Duodenal mucosa (tissue), 2 donors: ENCODE data around the gene SLC3A2.
"Not testable (repeated sequence)": the region's sequence is repeated elsewhere in the genome, so short reads cannot be mapped to it uniquely, and the experiment has no call there.

Source experiments
- H3K27ac ChIP-seq: one replicate; pipeline ENCODE4 v1.7.0; 2013; ENCODE audit warnings: low read depth, low read length
- H3K27me3 ChIP-seq, 2 donors: one replicate each; pipeline ENCODE4 v1.7.0; 2013; ENCODE audit warnings: low read length in 2 of 2, control low read depth in 1 of 2; ENCODE audit not compliant: insufficient read depth in 2 of 2, control insufficient read depth in 1 of 2
- H3K36me3 ChIP-seq, 2 donors: one replicate each; pipeline ENCODE4 v1.7.0; 2013; ENCODE audit warnings: low read length in 2 of 2, control low read depth in 1 of 2; ENCODE audit not compliant: insufficient read depth in 2 of 2, control insufficient read depth in 1 of 2
- H3K4me1 ChIP-seq, 2 donors: one replicate each; pipeline ENCODE4 v1.7.0; 2013; ENCODE audit warnings: low read length in 2 of 2, control low read depth in 1 of 2; ENCODE audit not compliant: insufficient read depth in 2 of 2, control insufficient read depth in 1 of 2
- H3K4me3 ChIP-seq, 2 donors: one replicate each; pipeline ENCODE4 v1.7.0; 2013; ENCODE audit warnings: low read length in 2 of 2, low read depth in 1 of 2
- H3K9ac ChIP-seq, 2 donors: one replicate each; pipeline ENCODE4 v1.7.0; 2013; ENCODE audit warnings: low read length in 2 of 2, low read depth in 1 of 2
- H3K9me3 ChIP-seq, 2 donors: one replicate each; pipeline ENCODE4 v1.7.0; 2013; ENCODE audit warnings: low read length in 2 of 2, control low read depth in 1 of 2; ENCODE audit not compliant: control insufficient read depth in 1 of 2

SLC3A2 gene

GRCh38 chr11:62930666-62931065 lies 50.0 kb downstream of the SLC3A2 start:
- Histone ChIP-seq H3K27ac (no peak overlapping the region), H3K27me3 (peaks cover 21 to 34% of the 10 kb centered on the region in 2 donors), H3K9ac (no peak overlapping the region), H3K4me3 (no peak overlapping the region), H3K9me3 (no peaks in the 10 kb centered on the region), H3K36me3 (no peaks in the 10 kb centered on the region), H3K4me1 (peaks cover 12 to 20% of the 10 kb centered on the region in 2 donors)

- Histone ChIP-seq H3K4me1 (peaks cover 1 to 10% of the 10 kb centered on the region in 2 donors), H3K4me3 (no peak overlapping the region), H3K27ac (no peak overlapping the region), H3K9me3 (no peaks in the 10 kb centered on the region), H3K27me3 (peaks cover 11 to 23% of the 10 kb centered on the region in 2 donors), H3K9ac (no peak overlapping the region), H3K36me3 (no peaks in the 10 kb centered on the region)
Observed at GRCh38 chr11:62931499-62932278, 51.0 kb downstream of the SLC3A2 start.

GRCh38 chr11:62933285-62933684 lies 52.6 kb downstream of the SLC3A2 start:
- Histone ChIP-seq H3K4me3 (no peak overlapping the region), H3K27ac (no peak overlapping the region), H3K27me3 (peaks cover 0 to 7% of the 10 kb centered on the region in 2 donors), H3K36me3 (no peaks in the 10 kb centered on the region), H3K9me3 (no peaks in the 10 kb centered on the region), H3K9ac (no peak overlapping the region), H3K4me1 (peaks cover 0 to 7% of the 10 kb centered on the region in 2 donors)

GRCh38 chr11:62933750-62934495 lies 53.2 kb downstream of the SLC3A2 start:
- H3K36me3 ChIP-seq: no peaks in the 10 kb centered on the region
- H3K27me3 ChIP-seq: peaks cover 0 to 3% of the 10 kb centered on the region in 2 donors
- no peak overlapping the region for H3K9ac ChIP-seq
- no peaks in the 10 kb centered on the region for H3K9me3 ChIP-seq
- peaks cover 0 to 5% of the 10 kb centered on the region in 2 donors for H3K4me1 ChIP-seq
- H3K27ac ChIP-seq: no peak overlapping the region
- no peak overlapping the region for H3K4me3 ChIP-seq

- Histone ChIP-seq H3K9me3 (no peaks in the 10 kb centered on the region), H3K4me3 (no peak overlapping the region), H3K27me3 (no peaks in the 10 kb centered on the region), H3K36me3 (no peaks in the 10 kb centered on the region), H3K27ac (no peak overlapping the region), H3K4me1 (peaks cover 0 to 5% of the 10 kb centered on the region in 2 donors), H3K9ac (no peak overlapping the region)
Observed at GRCh38 chr11:62934496-62934785, 53.7 kb downstream of the SLC3A2 start.

GRCh38 chr11:62937528-62937927 lies 56.8 kb downstream of the SLC3A2 start:
- not testable (repeated sequence) for H3K27ac ChIP-seq, H3K9ac ChIP-seq, H3K4me1 ChIP-seq, H3K36me3 ChIP-seq, H3K9me3 ChIP-seq, H3K4me3 ChIP-seq, H3K27me3 ChIP-seq
